ENCODE data around the gene STOML3.

Gene STOML3

DNA sequence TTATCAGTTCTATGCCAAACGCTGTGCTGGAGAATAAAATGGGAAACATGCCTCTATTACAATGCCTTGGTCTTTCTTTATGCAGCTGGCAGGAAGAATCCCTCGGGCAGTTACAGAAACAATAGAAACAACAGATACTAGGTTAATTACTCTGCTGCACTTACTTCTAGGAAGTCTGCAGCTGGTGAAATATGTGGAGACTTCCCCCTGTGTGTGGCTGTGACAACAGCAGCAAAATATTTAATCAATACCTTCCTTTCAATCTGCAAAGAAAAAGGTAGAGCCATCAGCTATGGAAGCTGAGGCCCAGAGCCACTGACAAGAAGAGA lies 9.9 kb downstream of the STOML3 start:
- DNase-seq (ENCODE audit: low spot score) = no peak

DNA sequence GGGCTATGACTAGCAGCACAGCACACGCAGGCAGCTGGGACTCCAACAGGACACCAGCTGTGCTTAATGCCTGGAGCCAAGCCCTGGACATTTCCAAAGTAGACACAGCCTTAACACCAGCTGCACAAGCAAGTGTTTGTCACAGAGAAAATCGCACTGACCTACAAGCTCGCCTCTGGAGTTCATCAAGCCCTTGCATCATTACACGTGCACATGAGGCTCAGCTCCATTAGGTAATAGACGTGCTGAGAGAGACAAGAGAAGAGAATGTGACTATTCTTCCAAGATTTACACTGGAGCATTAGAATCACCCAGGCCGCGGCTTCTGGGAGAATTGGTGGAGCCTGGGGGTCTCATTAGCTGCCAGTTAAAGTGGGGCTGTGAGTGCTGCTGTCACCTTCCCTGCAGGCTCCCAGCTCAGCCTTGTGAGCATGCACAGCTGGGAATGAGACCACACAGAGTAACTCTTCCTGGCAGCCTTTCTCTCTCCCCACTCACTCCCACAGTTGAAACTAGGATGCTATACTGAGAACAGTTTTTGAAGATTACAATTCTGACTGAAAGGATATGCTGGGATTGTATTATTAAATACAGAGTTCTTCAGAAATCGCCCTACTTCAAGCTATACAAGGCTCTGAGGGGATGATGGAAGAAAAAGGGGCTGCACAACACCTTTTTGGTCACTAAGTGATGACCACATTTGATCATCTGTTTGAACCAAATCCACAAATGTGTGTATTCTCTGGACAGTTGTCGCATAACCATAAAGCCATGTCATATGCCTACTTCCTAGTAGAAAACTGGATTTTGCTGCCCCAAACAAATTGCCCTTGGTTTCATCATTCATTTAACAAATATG lies 10.5 kb downstream of the STOML3 start:
- DNase-seq (ENCODE audit: low spot score) = peak; percentile 52

DNA sequence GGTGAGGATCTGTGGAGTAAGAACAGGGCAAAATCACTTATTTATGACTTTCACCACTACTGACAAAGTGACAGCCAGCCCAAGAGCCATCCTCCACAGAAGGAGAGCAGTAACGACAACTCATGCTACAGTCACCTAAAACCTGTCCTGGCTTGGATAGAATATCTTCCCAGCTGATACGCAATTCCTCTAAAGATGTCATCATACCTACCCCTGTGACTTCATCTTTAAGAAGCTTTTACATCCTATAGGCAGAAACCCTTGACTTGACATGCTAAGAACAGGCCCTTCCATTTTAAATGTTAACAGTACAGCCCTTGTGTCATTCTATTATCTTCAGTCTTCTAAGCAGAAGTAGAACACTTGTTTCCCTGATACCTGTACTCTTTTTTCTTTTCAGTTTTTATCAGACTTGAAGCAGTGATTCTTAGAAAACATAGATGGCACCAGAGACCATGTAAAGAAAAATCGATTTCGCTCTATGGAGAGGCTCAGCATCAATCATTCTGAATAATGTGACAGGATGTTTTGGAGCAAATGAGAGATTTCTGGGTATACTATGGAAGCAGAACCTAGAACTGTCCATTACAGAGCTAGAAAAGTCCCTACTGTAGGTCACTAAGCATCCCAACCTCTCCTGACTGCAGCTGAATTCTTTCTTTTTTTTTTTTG lies 20.1 kb downstream of the STOML3 start:
- no peak for DNase-seq (ENCODE audit: low spot score)

DNA sequence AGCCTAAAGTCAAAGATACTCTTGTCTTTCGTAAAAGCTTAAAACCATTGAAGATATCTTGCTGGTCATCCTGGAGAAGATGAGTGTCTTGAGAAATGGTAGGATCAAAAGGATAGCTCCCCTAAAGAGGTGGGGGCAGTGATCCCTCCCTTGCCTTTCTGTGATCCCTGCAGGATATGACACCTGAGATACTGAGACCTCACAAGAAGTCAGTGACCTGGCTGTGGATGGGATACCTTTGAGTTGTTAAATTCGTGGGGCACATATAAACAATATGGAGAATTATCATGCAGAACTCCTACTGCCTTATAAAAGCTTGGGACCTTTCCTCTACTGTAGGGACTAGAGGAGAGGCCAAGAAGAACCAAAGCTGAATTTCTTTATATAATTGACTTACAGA lies 21.4 kb downstream of the STOML3 start:
- no peak for DNase-seq (ENCODE audit: low spot score)

DNA sequence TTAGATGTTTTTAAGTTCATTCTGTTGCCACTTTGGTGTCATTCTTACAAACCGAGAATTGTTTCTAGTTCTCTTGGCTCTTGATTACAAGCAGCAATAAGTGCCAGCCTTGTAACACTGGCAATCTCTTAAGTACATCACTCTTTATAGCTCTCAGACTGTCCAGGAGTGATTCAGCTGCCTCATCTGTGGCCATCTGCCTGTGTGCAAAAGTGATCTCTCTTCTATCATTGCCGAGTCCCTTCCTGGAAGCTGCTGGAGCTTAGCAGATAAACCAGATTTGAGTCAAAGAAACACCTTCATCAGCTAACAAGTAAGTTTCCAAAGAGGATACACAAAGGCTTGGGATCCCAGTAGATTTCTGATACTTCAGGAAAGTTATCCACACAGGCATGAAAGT lies 23.2 kb downstream of the STOML3 start:
- DNase-seq (ENCODE audit: low spot score) = no peak

DNA sequence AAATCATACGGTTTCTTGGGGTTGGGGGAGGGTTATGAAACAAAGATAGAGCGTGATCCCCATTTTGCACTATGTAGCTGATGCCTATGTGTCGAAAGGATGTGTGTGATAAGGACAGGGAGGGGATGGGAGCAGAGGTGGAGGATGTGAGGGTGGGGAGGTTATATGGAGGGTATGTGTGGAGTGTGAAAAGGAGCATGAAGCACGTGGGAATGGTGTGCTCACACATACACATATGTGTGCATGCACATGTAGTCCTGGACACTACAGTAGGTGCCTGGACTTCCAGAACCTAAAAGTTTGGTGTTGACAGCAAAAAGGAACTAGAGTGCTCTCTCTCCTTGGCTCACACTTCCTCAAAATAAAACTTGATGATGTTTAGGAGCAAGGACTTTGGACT lies 25.4 kb downstream of the STOML3 start:
- DNase-seq (ENCODE audit: low spot score) = no peak

DNA sequence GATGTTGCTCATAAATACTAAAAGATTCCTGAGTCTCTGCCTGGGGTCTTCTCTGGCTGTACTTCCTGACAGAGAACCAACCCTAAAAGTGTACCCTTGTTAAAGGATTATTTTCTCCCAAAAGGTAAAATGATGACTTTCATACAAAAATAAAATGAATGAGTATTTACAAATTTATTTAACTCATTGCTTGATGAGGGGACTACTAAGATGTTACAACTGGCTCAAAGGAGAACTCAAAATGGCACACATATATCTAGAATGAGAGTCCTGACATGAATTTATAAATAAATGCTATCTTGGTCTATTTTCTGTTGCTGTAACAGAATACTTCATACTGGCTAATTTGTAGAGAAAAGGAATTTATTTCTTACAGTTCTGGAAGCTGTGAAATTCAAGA lies 30.5 kb downstream of the STOML3 start:
- DNase-seq (ENCODE audit: low spot score) = no peak

DNA sequence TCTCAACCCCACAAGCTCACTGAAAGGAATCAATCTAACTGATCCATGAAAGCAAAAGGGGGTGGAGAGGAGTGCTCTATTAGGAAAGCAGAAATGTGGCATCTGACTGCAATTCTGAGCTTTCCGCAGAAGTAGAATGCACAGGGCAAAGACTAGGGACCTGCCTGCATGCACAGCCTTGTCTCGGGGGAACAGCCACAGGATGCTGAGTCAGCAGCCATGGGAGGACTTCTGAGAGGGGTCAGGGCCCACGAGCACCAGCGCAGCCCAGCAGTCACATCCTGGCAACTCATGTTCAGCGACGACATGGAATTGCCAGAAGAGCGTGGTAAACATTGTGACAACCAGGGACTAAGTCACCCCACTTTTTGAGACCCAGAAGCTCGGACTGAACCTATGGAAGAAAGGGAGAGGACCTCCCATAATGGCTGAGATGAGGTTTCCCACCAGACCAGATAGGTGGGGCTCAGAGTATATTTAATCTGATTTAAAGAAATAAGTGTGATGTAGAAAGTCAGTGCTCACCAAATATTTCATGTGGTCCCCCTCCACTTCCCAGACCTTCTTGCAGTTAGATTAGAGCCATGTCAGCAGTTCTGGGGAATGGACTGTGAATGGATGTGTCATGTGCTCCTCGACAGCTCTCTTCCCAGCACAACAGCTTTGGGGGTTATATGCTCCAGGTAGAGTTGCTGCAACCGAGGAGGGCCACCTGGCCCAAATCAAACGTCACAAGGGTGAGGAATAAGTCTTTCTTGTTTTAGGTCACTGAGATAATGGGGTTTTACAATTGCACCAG lies 32.6 kb downstream of the STOML3 start:
- DNase-seq (ENCODE audit: low spot score) = no peak

DNA sequence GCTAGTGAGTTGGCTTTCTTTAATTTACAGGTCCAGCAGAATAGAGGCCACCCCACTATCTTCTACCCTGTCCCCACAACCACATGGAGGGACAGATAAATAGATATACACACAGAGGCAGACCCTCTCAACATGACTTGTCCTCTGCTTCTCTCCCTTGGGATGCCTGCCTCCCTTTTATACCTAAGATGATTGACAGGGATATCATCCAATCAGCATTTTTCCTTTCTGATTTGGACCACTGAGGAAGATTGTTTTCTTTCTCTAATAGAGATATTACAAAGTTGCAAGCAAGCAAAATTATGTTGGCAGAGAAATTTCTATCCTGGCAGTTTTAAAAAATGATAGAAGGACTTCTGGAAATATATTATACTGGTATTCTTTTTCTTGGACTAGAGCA lies 35.8 kb downstream of the STOML3 start:
- no peak for DNase-seq (ENCODE audit: low spot score)

DNA sequence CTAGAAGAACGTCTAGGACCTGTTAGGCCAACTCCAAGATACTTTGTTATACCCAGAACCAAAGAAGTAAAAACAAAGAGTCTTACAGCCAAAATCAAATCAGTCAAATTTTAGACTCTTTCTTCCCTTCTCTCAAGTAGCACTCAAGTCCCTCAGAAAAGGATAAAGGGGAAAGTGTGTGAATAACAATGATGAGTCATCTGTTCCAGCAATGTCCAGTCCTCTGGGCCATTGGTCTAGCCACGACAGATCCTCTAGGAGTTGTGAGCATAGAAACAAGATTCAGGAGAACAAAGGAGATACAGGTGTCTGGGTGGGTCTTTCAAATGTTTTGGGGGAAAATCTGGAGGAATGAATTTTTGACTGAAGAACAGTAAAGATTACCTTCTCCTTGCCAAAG lies 36.3 kb downstream of the STOML3 start:
- no peak for DNase-seq (ENCODE audit: low spot score)

DNA sequence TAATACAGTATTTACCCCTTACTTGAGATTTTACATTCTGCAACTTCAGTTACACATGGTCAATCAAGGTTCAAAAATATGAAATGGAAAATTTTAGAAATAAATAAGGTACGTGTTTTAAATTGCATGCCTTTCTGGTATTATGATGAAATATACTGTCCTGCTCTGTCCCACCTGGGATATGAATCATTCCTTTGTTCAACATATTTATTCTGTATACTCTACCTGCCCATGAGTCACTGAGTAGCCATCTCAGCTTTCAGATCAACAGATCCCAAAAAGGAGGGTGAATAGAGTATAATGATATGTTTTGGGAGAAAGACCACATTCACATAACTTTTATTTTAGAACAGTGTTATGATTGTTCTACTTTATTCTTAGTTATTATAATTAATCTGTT lies 37.8 kb downstream of the STOML3 start:
- no peak for DNase-seq (ENCODE audit: low spot score)

DNA sequence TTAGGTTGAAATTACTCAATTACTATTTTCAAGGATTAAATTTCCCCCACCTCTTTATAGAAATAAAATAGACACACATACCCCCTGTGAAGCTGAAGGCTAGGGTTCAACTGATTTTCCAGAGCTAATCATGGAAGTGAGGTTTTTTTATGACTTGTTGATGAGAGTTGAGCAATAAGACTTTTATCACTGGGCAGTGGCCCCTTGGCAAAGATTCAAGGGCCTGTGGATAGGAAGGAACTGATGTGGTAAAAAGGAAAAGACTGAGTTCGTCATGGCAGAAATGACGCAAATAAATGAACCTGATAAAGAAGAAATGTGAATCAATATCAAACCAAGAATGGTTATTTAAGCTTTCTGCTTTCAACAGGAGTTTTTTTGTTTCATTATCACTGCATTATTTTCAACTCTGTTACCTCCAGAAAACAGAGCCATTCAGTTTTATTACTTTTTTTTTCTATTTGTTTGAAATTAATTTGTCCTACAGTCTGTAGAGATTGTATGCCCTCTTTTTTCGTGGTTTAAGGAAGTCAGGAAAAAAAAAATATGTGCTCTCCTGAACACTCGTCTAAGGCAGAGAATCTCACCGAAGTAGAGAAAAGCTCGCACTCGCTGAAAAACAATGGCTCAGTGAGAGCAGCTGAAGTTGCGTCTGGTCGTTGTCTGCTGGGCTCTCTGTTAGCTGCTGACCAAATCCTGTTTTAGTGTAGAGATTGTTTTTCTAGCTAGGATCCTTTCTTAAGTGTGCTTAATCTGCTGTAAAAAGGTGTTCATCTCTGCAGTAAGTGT lies 38.9 kb downstream of the STOML3 start:
- no peak for DNase-seq (ENCODE audit: low spot score)

DNA sequence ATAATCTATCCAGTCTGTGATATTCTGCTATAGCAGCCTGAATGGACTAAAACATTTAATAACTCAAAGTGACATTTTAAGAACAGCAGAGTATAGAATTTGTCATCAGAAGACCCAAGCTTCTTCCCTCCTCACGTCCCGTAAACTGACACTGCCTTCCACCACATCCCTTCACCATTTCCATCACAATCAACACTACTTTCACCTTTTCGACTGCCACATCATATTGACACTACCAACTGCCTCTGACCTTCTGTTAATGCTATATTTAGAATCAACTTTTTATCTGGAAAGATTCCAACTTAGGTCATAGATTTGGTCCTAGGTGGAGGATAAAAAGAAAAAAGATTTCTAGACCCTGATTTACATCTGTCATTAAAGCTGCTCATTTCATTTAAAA lies 39.6 kb downstream of the STOML3 start:
- no peak for DNase-seq (ENCODE audit: low spot score)

DNA sequence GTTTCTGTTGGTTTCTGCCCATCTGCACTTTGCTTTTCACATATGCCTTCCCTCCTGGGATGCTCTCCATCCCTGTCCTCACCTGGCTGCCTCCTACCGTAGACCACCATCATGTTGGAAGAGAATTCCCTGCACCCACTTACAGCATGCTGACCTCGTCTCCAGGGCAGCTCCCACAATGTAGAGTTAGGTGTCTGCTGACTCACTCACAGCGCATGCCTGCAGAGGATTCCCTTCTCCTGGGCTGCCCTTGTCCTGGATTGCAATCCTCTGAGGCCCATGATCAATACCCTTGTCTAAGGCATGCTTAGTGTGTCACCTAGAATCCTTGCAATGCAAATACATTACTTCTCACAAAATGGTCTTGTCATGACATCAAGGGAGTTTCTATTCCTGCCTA lies 43.6 kb downstream of the STOML3 start:
- no peak for DNase-seq (ENCODE audit: low spot score)

DNA sequence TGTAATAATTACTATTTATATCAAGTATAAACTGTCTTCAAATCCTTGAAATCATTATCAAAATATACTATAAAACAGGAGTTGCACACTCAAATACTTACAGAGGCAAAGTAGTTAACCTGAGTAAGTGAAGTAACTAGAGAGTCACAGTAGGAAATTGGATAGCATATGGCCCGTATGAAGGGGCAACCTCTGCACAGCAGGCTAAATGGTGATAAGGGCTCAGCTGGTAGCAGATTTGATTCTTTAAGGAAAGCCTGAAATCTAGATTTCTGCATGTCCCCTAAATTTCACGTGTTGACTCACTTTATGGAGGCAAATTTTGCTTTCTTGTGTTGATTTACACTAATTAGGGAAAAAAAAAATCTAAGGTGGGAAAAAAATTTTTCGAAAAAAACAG lies 46.4 kb downstream of the STOML3 start:
- DNase-seq (ENCODE audit: low spot score) = no peak

DNA sequence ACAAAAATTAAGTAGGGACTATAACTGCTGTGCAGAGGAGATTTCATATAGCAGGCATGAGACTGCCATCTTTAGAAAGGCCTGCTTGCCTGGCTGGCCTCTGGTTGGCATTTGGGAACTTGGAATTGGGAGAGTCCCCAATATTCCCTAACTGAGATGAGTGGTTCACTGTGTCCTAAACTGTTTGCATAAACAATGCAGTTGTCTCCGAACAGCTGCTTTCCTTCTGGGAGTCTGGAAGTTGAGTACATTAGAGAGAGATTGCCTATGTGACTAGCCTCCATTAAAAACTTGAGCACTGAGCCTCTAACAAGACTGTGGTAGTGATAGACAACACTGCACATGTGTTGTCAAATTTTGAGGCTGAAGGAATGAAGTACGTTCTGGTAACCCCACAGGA lies 47.4 kb downstream of the STOML3 start:
- no peak for DNase-seq (ENCODE audit: low spot score)

DNA sequence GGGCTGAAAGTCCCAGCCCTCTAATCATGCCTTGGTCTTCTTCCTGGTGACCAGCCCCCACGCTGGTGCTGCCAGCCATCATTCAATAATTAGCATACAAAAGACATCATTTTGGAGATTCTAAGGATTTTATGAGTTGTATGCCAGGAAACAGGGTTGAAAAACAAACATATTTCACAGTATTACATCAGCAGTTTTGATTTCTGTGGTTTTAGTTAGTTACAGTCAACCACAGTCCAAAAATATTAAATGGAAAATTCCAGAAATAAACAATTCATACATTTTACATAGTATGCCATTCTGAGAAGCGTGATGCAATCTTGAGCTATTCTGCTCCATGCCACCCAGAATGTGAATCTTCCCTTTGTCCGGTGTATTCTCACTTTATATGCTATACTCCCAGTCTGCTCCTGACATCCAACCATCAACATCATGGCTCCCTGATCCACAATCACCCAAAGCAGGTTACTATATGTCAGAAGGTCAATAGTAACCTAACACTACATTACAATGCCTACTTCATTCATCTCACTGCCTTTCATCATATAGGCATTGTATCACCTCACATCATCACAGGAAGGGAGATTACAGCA lies 49.2 kb downstream of the STOML3 start:
- DNase-seq (ENCODE audit: low spot score) = no peak

DNA sequence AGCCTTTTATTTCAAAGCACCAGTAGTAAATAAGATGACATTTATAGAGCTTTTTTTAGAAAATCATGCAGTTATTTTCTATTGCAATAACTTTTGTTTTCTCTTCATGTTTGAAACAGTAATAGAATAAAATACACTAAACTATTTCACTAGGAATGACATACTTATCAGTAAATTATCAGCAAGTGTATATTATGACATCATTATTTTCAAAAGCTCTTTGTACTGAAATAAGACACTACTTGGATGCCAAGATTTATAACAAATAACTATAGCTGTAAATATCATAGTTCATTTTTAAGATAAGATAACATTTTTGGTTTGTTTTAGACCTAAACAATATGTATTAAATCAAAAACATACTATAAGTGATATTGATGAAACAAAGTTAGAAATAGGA lies 56.8 kb downstream of the STOML3 start:
- no peak for DNase-seq (ENCODE audit: low spot score)

DNA sequence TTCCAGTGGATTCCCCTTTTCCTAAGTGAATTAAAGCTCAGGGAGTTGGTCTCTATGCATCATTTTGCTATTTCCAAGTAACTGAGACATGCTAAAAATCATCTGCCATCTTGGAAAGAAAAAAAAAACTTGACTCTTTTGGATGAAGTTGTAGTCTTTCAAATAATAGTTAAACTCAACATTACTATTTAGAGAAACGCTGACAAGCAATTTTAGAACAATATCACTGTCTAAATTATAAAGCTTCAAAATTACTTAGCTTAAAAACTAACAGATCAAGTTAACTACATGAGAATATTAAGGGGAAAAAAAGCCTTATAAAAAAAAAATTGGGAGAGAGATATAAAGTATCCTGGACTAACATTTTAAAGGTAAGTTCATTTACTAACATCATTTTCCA lies 68.5 kb downstream of the STOML3 start:
- no peak for DNase-seq (ENCODE audit: low spot score)

DNA sequence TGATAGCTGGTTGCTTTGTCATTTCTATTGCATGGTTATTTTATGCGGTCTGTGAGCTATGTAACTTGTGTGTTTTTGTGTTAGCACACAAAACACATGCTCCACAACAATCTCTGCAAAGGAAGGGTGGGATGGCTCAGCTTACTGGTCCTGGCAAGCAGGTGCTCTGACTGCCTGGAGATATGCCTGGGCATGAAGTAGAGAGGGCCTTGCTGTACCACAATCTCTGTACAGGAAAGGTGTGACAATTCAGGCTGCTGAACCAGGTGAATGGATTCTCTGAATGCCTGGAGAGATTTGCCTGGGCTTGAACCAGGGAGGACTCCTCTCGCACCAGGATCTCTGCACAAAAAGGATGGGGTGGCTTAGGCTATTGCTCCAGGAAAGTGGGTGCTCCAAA lies 69.5 kb downstream of the STOML3 start:
- DNase-seq (ENCODE audit: low spot score) = no peak
